ENCODE data around the gene CXXC5.
A peak's percentile ranks its signal among the peaks of the same experiment; 100 is the strongest.

CXXC5 gene

GRCh38 chr5:139695178-139695573, 47.0 kb downstream of the CXXC5 start:
- DNase-seq (ENCODE audit: low spot score), result no peak

DNA sequence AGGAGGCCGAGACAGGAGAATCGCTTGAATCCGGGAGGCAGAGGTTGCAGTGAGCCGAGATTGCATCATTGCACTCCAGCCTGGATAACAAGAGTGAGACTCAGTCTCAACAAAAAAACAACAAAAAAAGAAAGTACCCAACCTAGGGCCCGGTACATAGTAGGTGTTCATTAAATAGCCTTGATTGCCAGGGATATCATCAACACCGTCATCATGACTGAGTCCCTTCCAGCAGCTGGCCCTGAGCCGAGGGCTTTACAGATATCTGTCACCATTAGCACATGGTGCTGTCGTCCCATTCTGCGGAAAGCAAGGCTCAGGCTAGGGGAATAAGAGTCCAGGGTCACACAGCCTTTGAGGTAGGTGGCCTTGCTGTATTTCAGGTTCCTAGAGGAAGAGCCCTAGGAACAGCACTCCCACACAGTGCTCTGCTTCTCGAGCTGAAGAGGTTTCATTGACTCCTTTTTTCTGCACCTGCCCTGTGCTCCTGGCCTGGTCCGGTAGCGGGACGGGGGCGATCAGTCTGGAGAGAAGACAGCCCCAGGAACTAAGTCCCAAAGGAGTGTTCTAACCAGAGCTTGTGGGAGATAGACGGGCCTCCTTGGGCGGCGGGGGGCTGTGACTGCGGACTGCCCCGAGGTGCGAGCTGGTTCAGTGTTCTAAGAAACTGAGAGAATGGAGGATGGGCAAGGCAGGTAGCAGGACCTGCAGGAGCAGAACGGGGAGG, 48.2 kb downstream of the CXXC5 start:
- DNase-seq (ENCODE audit: low spot score), result no peak

DNA sequence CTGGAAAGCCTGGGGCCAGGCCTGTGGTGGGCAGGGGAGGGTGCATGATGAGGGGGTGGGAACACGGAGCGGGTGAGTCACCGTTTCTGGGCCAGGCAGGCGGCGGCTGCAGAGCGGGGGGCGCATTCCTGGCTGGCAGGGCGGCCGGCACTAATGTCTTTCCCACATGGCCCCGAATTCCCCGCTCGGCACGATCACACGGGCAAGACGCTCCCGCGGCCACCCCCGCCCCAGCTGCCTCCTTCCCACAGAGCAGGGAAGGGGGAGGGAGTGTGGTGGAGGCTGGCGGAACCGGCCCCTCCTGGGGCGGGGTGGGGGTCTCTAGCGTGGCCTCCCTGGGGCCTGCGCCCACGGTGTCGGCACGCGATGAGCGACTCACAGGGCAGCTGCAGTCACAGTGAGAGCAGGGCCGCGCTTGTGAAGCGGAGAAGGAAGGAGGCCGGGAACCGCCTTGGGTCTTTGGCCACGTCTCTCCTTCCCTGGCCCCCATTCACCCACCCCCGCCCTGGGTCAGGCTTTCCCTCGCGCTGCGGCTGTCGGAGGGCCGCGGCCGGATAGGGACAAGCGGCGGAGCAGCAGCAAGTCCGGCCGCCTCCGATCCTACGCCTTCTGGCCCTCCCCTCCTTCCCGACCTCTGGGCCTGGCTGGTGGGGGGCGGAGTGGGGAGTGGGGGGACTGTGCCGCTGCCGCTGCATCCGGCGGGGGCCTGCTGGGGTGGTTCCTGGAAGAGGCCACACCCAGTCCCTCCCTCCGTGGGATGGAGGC, 48.9 kb downstream of the CXXC5 start:
- peak; percentile 93 for DNase-seq (ENCODE audit: low spot score)

DNA sequence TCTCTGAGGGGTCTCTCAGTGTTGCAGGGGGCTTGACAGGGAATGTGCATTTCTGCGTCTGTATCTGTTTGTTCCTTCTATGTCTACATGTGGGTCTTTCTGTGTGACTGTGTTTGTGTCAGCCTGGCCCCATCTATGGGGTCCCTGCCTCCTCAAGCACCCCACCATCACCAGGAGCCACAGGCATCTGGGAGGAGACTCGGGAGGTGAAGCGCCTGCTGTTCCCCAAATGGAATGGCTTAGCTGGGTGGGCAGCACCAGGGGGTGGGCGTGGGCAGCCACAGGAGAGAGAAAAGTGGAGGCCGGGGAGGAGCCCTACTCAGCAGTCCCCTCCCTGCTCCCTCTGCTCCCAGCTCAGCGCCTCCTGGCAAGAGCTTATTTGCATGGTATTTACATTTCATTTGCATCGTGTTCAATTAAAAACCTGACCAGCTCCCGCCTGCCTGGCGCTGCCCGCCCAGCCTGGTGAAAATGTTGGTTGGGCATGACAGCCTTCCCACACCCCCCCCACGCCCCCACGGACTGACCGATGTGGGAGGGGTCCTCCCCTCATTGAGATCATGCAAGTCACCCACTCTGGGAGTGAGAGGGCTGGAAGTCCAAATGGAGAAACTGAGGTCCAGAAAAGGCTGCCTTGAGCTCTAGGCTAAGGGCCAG, 50.5 kb downstream of the CXXC5 start:
- peak; percentile 93 for DNase-seq (ENCODE audit: low spot score)

DNA sequence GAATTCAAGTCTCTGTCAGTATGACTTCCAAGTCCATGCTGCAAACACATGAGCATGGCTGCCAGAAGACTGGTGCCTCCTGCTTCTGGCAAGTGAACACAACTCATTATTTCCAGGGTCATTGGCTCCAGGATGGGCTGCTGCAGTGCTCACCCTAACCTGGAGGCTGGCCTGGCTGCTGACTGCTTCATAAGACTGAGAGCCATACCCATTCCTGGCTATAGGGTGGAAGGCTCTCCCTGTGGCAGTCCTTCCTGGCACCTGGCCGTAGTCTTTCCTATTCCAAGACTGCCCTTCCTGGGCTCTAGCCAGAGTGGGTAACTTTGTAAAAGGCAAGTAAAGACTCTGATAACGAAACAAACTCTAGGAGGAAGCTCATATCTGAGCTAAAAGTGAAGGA, 51.2 kb downstream of the CXXC5 start:
- peak; percentile 63 for DNase-seq (ENCODE audit: low spot score)

GRCh38 chr5:139700711-139701055, 52.5 kb downstream of the CXXC5 start:
- peak; percentile 40 for DNase-seq (ENCODE audit: low spot score)

DNA sequence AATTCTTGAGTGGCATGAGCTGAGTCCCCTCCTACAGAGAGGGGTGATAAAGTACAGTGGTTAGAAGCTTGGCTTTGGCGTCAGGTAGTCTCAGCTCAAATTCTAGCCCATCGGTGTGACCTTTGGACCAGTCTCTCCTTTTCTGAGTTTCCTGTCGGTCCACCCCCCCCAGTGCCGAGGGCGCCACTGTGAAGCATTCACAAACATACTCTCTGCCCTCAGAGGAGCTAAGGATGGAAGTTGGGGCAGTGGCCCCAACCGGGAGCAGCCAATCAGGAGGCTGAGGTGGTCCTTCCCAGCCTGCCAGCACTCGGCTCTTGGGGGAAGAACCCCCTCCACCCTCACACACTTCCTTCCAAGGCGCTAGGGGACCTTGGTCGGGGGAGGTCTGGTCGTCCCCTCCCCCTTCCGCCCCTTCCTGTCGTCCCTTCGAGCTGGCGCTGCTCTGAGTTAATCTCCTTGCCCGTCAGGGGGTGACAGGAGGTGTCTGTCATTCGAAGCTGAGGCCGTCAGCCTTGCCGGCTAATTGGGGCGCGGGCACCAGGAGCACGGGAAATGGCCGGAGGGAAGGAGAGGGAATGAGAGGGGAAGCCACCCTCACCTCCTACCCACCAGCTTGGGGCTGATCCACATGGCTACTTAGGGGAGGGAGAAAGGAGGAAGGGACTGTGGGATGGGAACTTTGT, 53.0 kb downstream of the CXXC5 start:
- DNase-seq (ENCODE audit: low spot score), result peak; percentile 58

GRCh38 chr5:139702548-139702947, 54.4 kb downstream of the CXXC5 start:
- DNase-seq (ENCODE audit: low spot score), result no peak

GRCh38 chr5:139704748-139705147, 56.6 kb downstream of the CXXC5 start:
- no peak for DNase-seq (ENCODE audit: low spot score)

DNA sequence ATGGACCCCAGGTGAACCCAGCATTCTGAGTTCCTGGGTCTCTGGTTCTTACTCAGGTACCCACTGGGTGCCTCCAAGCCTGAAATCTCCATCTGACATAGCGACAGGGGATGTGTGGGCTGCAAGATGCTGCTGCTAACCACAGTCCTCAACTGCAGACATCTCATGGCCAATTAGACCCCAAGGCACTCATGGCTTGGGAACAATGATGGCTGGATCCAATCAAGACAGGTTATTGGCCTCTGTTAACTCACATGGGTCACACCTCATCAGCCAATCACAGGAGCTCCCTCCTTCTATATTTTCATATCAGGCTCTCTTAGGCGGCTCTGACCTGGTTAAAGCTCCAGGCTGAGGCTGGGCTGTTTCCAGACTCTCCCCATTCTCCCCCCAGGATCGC, 57.0 kb downstream of the CXXC5 start:
- DNase-seq (ENCODE audit: low spot score), result no peak

DNA sequence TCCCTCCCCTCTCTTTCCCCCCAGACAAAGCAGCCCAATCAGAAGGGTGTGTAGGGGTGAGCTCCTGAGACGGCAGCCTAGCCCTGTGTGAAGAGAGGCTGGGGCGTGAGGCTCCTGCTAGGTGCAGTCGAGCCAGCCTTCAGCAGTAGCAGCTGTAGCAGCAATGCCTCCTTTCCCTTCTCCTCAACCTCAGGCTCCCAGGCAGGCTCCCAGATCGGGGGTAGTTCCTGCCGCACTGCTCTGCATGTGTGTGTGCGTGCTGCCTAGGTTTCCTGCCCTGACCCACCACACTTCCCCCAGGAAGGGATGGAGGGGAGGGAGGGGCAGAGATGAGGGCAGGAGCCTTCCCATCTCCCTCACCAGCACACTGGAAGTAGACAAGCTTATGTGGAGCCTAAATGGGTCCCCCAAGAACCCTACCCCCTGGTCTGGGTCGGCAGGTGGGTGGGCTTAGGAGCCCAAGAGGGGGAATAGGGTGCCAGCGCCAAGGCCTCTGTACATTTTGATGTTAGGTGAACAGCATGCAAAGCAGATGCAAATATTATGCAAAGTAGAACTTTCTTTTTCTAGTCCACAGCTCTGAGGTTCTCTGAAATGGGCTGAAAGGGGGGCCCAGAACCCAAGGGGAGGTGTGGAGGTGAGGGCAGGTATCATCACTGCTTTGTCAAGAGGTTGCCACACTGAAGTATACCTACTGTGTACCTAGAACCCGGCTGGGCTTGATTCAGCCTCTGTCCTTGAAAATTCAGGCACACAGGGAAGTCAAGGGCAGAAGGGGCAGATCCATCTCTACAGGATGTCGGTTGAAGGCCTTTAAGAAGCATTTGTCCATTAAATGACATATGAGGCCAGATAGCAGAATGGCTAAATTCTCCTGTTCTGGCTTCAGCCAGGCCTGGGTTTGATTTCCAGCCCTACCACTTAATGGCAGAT, 57.8 kb downstream of the CXXC5 start:
- DNase-seq (ENCODE audit: low spot score), result no peak

GRCh38 chr5:139707445-139708003, 59.4 kb downstream of the CXXC5 start:
- no peak for DNase-seq (ENCODE audit: low spot score)

DNA sequence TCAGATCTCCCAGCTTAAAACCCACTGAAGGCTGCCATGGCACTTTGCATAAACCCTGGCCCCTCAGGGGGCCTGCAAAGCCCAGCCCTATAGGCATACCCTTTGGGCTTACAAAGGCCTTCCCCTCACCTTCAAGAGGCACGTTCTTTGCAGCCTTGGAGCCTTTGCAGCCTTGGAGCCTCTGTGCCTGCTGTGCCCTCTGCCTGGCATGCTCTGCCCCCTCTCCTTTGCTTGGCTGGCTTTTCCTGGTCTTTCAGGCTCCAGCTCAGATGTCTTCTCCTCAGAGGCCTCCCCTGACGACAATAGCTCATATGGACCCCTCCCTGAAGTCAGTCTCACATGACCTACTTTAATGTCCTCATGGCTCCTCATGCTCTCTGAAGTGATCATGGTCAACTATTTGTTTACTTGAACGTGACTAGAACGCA, 60.3 kb downstream of the CXXC5 start:
- DNase-seq (ENCODE audit: low spot score), result no peak

DNA sequence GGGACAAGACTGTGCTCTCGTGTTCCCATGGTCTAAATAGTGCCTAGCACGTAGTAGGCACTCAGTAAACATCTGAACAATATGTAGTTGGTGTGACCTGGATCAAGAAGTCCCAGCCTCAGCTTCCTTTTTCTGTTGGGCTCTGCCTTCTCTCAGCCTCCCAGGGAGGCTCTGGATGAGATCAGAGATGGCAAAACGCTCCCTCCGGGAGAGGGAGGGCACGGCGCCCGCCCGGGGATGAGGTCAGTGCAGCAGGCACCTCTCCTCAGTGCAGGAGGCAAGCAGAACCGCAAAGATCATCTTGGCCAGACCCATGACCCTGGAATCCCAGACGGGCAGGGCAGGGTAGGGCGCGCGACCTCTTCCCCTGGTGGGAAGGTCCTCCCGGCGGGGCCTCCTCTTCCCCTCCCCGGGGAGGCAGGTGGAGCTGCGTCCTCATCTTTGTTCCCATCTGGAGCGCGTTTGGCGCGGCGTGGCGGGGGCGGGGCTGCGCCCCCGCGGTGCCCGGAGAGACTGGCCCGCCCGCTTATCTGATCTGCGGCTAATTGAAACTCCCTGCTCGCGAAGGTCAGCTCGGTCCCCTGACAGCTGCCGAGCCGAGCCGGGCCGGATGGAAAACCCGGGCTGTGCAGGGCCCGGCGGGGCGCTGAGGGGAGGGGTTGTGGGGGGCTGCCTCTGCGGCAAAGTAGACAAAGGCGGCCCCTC, 60.9 kb downstream of the CXXC5 start:
- no peak for DNase-seq (ENCODE audit: low spot score)

- DNase-seq (ENCODE audit: low spot score), result no peak
Observed at GRCh38 chr5:139709582-139710318, 61.6 kb downstream of the CXXC5 start.

DNA sequence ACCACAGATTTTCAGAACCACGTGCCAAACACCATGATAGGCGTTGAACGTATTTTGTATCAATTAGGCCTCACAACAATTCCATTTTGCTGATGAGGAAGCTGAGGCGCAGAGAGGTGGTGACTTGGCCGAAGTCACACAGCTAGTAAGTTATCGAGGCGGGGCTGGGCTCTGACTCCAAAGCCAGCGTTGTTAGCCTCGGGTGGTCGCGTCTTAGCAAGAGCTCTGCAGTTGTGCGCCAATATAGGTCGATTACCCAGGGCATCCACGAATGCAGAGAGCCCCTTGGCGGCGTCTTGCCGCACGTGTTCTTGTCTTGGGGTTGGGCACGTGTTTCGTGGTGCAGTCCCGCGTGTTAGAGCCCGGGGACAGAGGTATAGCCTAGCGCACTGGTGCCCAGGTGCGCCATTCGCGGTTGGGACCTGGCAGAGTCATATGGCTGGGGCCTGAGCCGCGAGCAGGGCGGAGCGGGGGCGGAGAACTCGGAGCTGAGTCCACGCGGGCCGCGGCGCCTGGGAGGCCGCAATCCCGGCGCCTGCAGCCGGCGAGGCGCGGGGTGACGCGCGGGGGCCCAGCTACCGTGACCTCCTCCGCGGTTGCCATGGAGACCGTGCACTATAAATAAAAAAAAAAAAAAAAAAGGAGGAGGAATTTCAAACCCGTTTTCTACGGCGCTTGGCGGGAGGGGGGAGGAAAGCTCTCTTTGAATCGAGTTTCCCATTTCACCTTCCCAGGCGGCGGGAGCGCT, 62.3 kb downstream of the CXXC5 start:
- DNase-seq (ENCODE audit: low spot score), result no peak

GRCh38 chr5:139711067-139711905, 63.1 kb downstream of the CXXC5 start:
- DNase-seq (ENCODE audit: low spot score), result peak; percentile 81

- DNase-seq (ENCODE audit: low spot score), result no peak
Observed at GRCh38 chr5:139711906-139712224, 63.7 kb downstream of the CXXC5 start.

All from left forelimb (tissue), 1 donor.